GM19099 (cell line): ENCODE results near the gene PPP4R4.

ENCODE experiments used
- POLR2A ChIP-seq: IDR thresholded peaks from 3 replicates; pipeline ENCODE4 v1.6.1; 2011; ENCODE audit warnings: low read depth; ENCODE audit not compliant: insufficient read length; ENCODE audit errors: extremely low read depth

The PPP4R4 gene

GRCh38 chr14:94192536-94192935 is 18.4 kb downstream of the PPP4R4 start:
- TF ChIP-seq POLR2A, result no peak

- no peak for TF ChIP-seq POLR2A
These were observed 19.7 kb downstream of the PPP4R4 start for GRCh38 chr14:94193776-94194175.

GRCh38 chr14:94196057-94196456 is 21.9 kb downstream of the PPP4R4 start:
- no peak for TF ChIP-seq POLR2A

- no peak for TF ChIP-seq POLR2A
These were observed 29.5 kb downstream of the PPP4R4 start for GRCh38 chr14:94203473-94204210.

DNA sequence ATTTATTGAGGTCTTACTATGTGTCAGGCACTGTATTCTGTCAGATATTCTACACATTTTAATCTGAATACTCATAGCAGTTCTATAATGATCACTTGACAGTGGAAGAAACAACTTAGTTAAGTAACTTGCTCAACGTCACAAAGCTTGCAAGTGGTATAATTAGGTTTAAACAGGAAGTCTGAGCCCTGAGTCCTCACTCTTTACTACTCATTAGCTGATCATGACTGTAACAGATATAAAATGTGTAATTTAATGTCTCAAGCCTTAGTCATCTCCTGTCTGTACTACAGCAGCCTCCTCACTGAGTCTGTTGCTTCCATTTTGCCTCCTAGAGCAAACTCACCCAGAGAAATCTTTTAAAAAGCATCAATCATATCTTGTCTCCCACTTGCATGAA is 38.9 kb downstream of the PPP4R4 start:
- no peak for TF ChIP-seq POLR2A

GRCh38 chr14:94213741-94214140 is 39.6 kb downstream of the PPP4R4 start:
- no peak for TF ChIP-seq POLR2A

DNA sequence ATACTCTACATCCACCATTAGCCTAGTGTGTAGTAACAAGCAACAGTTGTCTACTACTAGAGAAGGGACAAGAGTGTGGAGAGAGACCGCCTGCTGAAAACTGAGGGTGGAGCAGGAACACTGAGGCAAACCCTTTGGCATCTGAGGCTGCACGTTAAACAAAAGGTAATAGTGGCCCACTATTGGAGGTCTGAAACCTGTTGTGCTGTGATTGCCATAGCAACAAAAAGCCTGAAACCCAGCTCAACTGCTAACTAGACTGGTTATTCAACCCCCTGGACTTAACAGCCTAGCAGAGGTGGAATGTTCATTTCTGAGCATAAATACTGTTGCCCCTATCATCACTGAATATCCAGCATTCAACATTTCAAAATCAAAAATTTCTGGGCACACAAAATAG is 43.0 kb downstream of the PPP4R4 start:
- TF ChIP-seq POLR2A, result no peak

- no peak for TF ChIP-seq POLR2A
These were observed 49.9 kb downstream of the PPP4R4 start for GRCh38 chr14:94224040-94224439.

DNA sequence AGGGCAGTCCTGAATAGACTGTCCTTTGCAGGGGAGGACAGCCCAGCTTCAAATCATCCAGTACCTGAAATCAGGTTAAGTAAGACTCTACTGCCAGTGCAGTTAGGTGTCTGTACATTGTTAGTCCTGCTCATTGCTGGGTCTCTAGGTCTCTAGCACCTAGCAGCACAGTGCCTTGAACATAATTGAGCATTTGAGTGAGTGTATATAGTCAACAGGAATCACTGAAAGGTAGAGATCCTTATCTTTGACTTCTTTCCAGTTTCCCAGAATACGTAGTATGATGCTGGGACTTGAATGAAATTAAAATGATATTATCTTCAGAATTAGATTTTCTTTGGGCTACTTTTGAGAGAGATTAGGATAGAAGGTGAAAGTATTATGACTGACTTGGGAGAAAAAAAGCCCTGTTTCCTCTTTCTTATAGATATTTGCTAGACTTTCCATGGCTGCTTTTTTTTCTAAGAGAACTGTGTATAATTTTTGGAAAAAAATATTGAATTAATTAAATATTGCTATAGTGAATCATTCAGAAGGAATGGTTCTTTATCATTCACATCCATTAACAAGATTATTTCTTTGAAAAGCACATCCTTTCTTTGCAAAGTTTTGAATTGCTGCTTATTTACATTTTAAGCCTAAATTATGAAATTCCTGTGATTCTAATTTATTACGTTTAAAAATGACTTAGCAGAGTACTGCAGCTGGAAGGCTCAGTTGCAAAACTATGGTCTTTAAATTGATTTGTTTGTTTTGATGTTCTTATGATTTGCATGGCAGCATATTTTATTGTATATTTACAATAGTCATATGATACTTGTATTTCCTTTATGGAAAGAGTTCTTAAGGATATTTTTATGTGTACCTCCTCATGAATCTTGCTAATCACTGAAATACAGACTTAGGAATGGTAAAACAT is 51.6 kb downstream of the PPP4R4 start:
- no peak for TF ChIP-seq POLR2A

DNA sequence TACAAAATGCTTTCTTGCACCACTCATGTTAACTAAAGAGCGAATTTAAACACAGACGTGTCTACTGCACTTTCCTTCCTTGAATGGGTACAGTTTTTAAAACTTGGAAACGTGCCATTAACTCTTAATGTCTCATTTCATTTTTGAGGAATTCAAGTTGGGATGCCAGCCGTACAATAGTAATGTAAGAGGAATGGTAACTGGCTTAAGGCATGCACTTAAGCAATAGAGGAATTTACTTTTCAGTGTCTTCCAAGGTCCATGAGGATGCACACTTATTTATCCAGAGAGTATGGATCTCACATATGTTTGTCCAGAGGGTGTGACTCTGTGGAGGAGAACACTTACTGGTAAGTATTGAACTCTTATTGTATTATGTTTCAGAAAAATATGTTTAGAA is 52.9 kb downstream of the PPP4R4 start:
- TF ChIP-seq POLR2A, result no peak

DNA sequence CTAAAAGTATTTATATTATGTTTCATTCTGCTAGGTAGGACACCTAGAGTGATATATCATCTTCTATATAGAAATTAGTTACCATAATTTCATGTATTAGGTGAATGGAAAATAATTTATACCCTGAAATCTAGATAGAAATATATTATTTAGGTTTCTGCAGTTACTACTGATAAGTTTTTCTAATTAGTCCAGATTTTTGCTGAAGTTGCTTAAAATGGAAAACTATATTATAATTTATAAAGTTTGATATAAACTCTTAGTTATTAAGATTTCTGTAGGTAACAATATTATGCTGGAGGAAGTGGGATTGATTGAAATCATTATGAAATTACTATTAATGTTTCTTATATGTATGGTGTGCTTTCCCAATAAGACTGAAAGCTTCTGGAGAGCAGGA is 62.9 kb downstream of the PPP4R4 start:
- TF ChIP-seq POLR2A, result no peak

- no peak for TF ChIP-seq POLR2A
These were observed 63.9 kb downstream of the PPP4R4 start for GRCh38 chr14:94237983-94238382.

DNA sequence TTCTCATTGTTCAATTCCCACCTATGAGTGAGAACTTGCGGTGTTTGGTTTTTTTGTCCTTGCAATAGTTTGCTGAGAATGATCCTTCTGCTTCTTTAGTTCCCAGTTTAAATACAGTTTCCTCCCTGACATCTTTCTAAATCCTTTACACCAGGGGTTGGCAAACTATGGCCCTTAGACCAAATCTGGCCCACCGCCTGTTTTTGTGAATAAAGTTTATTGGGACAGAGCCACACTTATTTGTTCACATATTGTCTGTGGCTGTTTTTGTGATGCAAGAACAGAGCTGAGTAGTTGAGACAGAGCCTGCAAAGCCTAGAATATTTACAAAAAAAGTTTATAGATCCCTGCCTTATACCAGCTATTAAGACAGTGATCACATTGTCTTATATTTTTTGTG is 65.3 kb downstream of the PPP4R4 start:
- no peak for TF ChIP-seq POLR2A

DNA sequence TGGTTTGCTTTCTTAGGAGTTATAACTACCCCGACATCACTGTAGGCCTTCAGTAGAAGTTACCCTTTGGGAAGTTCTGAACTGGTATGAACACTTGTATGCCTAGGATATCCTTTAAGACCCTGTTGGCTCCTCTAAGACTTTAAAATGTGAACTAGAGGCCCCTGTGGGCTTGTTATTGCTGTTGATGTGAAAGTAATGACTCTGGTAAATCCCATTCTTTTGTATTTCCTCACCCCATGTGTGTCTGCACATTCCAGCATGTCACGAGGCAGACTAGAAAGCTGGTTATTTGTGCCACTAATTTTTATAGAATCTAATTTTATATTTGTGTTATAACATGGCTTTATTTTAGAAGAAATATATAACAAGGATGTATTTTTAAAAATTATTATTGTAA is 70.1 kb downstream of the PPP4R4 start:
- no peak for TF ChIP-seq POLR2A

- no peak for TF ChIP-seq POLR2A
These were observed 93.2 kb downstream of the PPP4R4 start for GRCh38 chr14:94267352-94267751.

DNA sequence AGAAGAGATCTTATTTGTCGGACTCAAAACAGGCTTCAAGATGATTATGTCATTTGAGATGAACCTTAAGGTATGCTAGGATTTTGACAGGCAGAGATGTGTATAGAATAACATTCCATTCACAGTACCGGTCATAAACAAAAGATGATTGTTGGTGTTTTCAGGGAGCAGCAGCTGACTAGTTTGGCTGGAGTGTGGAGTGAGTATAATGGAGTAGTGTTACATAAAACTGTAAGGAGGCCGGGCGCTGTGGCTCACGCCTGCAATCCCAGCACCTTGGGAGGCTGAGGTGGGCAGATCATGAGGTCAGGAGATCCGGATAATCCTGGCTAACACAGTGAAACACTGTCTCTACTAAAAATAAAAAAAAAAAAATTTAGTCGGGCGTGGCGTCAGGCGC is 95.0 kb downstream of the PPP4R4 start:
- no peak for TF ChIP-seq POLR2A

- TF ChIP-seq POLR2A, result no peak
These were observed 104.6 kb downstream of the PPP4R4 start for GRCh38 chr14:94278731-94279130.
